Neural crest cell (in vitro differentiated cells): Measurements from ENCODE around the gene PAK1. TPM values are rescaled to one million over a fixed set of nuclear protein-coding genes. Genes with fewer than 3 reads are reported as not detected.

ENCODE experiments used
- DNase-seq: peaks from one replicate; pipeline ENCODE4 v3.0.0; 2021; ENCODE audit warnings: low read depth, mixed read lengths, low spot score
- H3K27ac Mint-ChIP-seq: one replicate; pipeline ENCODE4 v1.8.0; 2021; ENCODE audit warnings: mild to moderate bottlenecking, mixed read lengths; ENCODE audit not compliant: unreplicated experiment
- H3K27me3 Mint-ChIP-seq: 2 replicates; pipeline ENCODE4 v1.8.0; 2021; ENCODE audit warnings: low read depth, mild to moderate bottlenecking, mixed read lengths
- H3K36me3 Mint-ChIP-seq: 2 replicates; pipeline ENCODE4 v1.8.0; 2021; ENCODE audit warnings: low read depth, mild to moderate bottlenecking, mixed read lengths
- H3K4me1 Mint-ChIP-seq: 2 replicates; pipeline ENCODE4 v1.8.0; 2021; ENCODE audit warnings: mixed read lengths
- H3K4me3 Mint-ChIP-seq: one replicate; pipeline ENCODE4 v1.8.0; 2021; ENCODE audit warnings: mild to moderate bottlenecking, mixed read lengths
- H3K9me3 Mint-ChIP-seq: 2 replicates; pipeline ENCODE4 v1.8.0; 2021; ENCODE audit warnings: mixed read lengths
- CTCF ChIP-seq: fragments of 200-600 bp; sonication (generic); conservative IDR thresholded peaks from 2 replicates; pipeline ENCODE4 v1.5.0; 2021; ENCODE audit warnings: antibody characterized with exemption, mild to moderate bottlenecking
- total RNA-seq: library from RNA; stranded (reverse); gene quantifications from 2 replicates; pipeline ENCODE4 v1.2.1, GENCODE V29; 2021

PAK1 gene
- total RNA-seq, 1 donor from 2014 or later: 60.5 TPM

DNA sequence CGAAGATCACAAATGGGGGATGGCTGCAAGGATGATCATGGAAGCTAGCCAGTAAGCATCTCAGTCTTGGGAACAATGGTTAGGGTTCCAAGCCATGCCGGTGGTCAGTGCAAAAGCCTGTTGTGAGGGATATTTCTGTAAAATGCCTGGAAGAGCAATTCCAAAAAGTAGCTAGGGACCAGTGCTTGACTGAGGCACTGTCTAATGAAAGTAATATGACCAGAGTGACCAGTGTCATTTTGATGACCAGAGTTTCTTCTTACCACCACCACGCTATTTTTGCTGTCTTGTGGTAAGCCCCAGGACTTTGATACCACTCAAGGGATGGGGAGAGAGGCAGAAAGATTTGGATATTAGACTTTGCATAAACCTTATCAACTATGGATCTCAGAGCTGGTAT, 190.8 kb downstream of the PAK1 start:
- no peak overlapping the region for H3K4me3 Mint-ChIP-seq
- no peaks in the 10 kb centered on the region for H3K36me3 Mint-ChIP-seq
- H3K27me3 Mint-ChIP-seq: no peaks in the 10 kb centered on the region
- TF ChIP-seq CTCF: no peak
- no peaks in the 10 kb centered on the region for H3K4me1 Mint-ChIP-seq
- no peak overlapping the region for H3K27ac Mint-ChIP-seq
- DNase-seq: no peak
- H3K9me3 Mint-ChIP-seq: no peaks in the 10 kb centered on the region

DNA sequence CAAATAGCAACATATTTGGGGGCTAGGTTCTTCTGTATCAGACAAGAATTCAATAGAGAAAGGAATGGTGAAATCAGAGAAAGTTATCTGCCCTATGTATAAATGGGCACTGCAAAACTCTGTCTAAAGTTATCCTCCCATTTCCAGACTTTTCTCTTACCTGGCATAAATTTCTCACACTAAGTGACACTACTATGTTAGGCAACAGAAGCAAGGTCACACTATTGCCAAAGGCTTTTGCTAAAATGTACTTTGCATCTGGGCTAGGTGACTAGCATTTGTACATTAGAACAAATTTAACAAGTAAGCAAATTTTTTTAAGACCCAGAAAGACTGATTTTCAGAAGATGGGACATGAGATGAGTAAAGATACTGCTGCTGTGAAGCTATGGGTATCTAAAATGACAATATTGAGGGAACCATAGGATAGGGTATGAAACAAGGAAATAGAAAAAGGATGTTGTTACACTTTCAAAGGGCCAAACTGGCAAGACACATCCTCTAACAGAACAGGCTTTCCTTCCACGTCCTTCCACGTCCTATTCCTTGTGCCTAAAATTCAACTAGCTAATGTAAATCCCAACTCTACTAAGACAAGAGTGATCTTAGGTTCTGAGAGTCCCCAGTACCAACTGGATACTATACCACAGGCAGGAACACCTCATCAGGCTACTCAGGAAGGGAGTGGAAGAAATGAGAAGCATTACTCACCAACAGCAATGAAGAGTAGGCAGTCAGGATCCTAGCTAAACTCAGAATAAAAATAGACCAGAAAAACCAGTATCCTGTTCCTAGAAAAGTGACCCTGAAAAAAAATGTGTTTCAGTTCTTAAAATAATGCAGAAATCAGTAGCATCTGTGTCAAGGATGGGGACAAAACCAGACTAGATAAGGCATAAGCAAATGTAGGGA, 195.0 kb downstream of the PAK1 start:
- TF ChIP-seq CTCF: no peak
- H3K4me1 Mint-ChIP-seq: no peaks in the 10 kb centered on the region
- H3K27me3 Mint-ChIP-seq: no peaks in the 10 kb centered on the region
- H3K9me3 Mint-ChIP-seq: no peaks in the 10 kb centered on the region
- no peak overlapping the region for H3K4me3 Mint-ChIP-seq
- DNase-seq: no peak
- no peaks in the 10 kb centered on the region for H3K36me3 Mint-ChIP-seq
- H3K27ac Mint-ChIP-seq: no peak overlapping the region

DNA sequence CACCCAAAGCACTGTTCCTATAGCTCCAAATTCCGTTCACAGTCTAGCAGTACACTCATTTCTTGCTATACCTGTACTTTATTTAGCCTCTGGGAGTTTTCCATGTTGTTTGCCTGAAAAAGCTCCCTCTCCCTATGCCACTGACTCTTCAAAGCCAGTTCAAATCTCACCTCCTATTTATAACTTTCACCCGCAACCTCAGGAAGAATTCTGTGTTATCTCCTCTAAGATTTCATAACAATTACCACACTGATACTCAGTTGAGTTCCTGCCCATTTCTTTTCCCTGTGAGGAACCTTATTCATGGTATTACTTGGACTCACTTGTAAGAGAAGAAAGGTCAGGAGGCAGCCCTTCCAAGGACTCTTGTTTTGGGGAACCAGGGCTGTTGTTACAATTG, 197.6 kb downstream of the PAK1 start:
- TF ChIP-seq CTCF: no peak
- no peak overlapping the region for H3K27ac Mint-ChIP-seq
- no peaks in the 10 kb centered on the region for H3K4me1 Mint-ChIP-seq

More for the DNA sequence above, 197.6 kb downstream of the PAK1 start:
- Mint-ChIP-seq H3K36me3 (no peaks in the 10 kb centered on the region), H3K9me3 (no peaks in the 10 kb centered on the region), H3K4me3 (no peak overlapping the region), H3K27me3 (no peaks in the 10 kb centered on the region)
- DNase-seq: no peak

Other genes starting within 250 kb of the PAK1 start
- not detected in 2 replicates for gene GDPD4, start 172.4 kb downstream of the PAK1 start, total RNA-seq
- gene AQP11, start 115.9 kb upstream of the PAK1 start, total RNA-seq: 1.9 and 2.1 TPM in 2 replicates
- gene CLNS1A, start 163.7 kb upstream of the PAK1 start, total RNA-seq: 163 and 167 TPM in 2 replicates